Measurements from ENCODE around the gene MAPK11. TPM values are rescaled to one million over a fixed set of nuclear protein-coding genes. Genes with fewer than 3 reads are reported as not detected.
A peak's percentile ranks its signal among the peaks of the same experiment; 100 is the strongest.

Gene MAPK11
- total RNA-seq, 2 donors from 2014 or later, result 0.33 to 0.40 TPM

DNA sequence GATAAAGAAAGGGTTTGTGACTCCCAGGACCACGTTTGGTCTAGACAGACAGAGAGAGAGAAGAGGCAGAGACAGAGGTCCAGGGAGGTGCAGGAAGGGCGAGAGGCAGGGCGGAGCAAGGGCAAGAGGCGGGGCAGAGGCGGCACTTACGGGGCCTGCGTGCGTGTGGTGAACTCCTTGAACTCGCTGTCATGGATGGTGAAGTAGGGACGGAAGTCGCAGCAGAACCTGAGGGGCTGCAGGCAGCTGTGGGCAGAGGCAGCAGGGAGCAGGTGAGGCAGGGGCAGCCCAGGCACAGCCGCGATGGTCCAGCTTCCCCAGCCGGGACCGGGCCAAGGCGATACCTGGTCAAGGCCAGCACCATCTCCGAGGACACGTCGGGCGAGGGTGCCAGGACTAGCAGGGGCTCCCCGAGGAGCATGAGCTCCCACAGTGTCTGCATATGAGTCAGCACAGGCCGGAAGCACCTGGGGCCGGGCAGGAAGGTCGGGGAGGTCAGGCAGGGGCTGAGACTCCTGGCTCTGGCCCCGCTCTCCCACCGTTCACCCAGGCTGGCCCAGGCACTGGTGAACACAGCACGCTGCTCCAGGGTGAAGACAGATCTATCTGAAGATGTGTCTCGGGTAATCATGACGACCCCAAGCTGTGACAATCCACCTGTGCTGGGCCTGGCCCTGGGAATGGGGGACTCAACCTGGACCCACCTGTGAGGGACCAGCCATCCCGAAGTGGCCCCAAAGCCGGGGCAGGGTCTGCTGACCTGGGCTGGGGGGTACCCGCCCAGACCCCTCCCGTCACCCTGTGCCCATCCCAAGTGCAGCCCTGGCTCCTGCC lies 44.5 kb upstream of the MAPK11 start:
- no peak overlapping the region for H3K4me3 Mint-ChIP-seq
- 72% methylated on average over 21 to 33 of the region's 33 CpGs for WGBS, 2 experiments (ENCODE audit: insufficient coverage in 1 of 2, insufficient read length in 1 of 2)

DNA sequence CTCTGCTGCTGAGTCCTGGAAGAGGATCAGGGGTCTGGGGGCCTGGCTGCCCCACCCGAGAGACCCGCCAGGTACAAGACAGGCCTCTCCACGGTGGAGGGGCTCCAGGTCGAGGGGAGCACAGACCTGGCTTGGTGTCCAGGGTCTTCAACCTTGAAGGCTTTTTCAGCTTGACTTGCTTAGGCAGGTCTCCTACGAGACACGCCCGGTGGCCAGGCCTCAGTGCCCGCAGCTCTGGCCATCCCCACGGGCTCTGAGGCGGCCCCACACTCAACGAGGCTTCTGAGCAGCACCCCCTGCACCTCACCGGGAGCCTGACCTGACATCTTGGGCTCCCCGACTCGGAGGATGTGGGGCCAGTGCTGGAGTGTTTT lies 43.9 kb upstream of the MAPK11 start:
- no peak overlapping the region for H3K27ac ChIP-seq (ENCODE audit: low read depth, low read length)
- TF ChIP-seq, protein P1, sequence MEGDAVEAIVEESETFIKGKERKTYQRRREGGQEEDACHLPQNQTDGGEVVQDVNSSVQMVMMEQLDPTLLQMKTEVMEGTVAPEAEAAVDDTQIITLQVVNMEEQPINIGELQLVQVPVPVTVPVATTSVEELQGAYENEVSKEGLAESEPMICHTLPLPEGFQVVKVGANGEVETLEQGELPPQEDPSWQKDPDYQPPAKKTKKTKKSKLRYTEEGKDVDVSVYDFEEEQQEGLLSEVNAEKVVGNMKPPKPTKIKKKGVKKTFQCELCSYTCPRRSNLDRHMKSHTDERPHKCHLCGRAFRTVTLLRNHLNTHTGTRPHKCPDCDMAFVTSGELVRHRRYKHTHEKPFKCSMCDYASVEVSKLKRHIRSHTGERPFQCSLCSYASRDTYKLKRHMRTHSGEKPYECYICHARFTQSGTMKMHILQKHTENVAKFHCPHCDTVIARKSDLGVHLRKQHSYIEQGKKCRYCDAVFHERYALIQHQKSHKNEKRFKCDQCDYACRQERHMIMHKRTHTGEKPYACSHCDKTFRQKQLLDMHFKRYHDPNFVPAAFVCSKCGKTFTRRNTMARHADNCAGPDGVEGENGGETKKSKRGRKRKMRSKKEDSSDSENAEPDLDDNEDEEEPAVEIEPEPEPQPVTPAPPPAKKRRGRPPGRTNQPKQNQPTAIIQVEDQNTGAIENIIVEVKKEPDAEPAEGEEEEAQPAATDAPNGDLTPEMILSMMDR (conservative IDR thresholded peaks at IDR 0.05), result no peak
- H3K36me3 Mint-ChIP-seq (ENCODE audit: low read depth), result no peaks in the 10 kb centered on the region
- no peaks in the 10 kb centered on the region for H3K4me1 ChIP-seq (ENCODE audit: control insufficient read depth, insufficient read depth, low read length)
- no peak overlapping the region for H3K4me3 ChIP-seq (ENCODE audit: low read length)
- no peaks in the 10 kb centered on the region for H3K9me3 Mint-ChIP-seq
- H3K9me3 ChIP-seq (ENCODE audit: control insufficient read depth, low read length), result no peaks in the 10 kb centered on the region
- H3K27me3 ChIP-seq (ENCODE audit: control insufficient read depth, insufficient read depth, low read length, poor library complexity, severe bottlenecking), result no peaks in the 10 kb centered on the region
- no peak overlapping the region for H3K27ac Mint-ChIP-seq
- H3K27me3 Mint-ChIP-seq (ENCODE audit: insufficient read depth), result peaks cover 1% of the 10 kb centered on the region
- no peaks in the 10 kb centered on the region for H3K36me3 ChIP-seq (ENCODE audit: control insufficient read depth, insufficient read depth, low read length)
- H3K4me3 Mint-ChIP-seq, result no peak overlapping the region
- peaks cover 3% of the 10 kb centered on the region for H3K4me1 Mint-ChIP-seq
- H3K9ac ChIP-seq (ENCODE audit: extremely low read depth, low read length, poor library complexity, severe bottlenecking), result no peak overlapping the region
- no peak for DNase-seq
- 89 to 95% methylated on average over 12 to 14 of the region's 14 CpGs for WGBS, 2 experiments (ENCODE audit: insufficient coverage in 1 of 2, insufficient read length in 1 of 2)

More for the DNA sequence above, 44.5 kb upstream of the MAPK11 start:
- Histone ChIP-seq H3K36me3 (ENCODE audit: control insufficient read depth, insufficient read depth, low read length) (no peaks in the 10 kb centered on the region), H3K4me3 (ENCODE audit: low read length) (no peak overlapping the region), H3K9ac (ENCODE audit: extremely low read depth, low read length, poor library complexity, severe bottlenecking) (no peak overlapping the region), H3K27ac (ENCODE audit: low read depth, low read length) (no peak overlapping the region), H3K4me1 (ENCODE audit: control insufficient read depth, insufficient read depth, low read length) (no peaks in the 10 kb centered on the region), H3K9me3 (ENCODE audit: control insufficient read depth, low read length) (no peaks in the 10 kb centered on the region), H3K27me3 (ENCODE audit: control insufficient read depth, insufficient read depth, low read length, poor library complexity, severe bottlenecking) (no peaks in the 10 kb centered on the region)
- DNase-seq, result peak; percentile 72
- no peaks in the 10 kb centered on the region for H3K9me3 Mint-ChIP-seq
- TF ChIP-seq, protein P1 (conservative IDR thresholded peaks at IDR 0.05), result no peak
- no peaks in the 10 kb centered on the region for H3K36me3 Mint-ChIP-seq (ENCODE audit: low read depth)
- peaks cover 3% of the 10 kb centered on the region for H3K4me1 Mint-ChIP-seq
- no peak overlapping the region for H3K27ac Mint-ChIP-seq
- peaks cover 1% of the 10 kb centered on the region for H3K27me3 Mint-ChIP-seq (ENCODE audit: insufficient read depth)

DNA sequence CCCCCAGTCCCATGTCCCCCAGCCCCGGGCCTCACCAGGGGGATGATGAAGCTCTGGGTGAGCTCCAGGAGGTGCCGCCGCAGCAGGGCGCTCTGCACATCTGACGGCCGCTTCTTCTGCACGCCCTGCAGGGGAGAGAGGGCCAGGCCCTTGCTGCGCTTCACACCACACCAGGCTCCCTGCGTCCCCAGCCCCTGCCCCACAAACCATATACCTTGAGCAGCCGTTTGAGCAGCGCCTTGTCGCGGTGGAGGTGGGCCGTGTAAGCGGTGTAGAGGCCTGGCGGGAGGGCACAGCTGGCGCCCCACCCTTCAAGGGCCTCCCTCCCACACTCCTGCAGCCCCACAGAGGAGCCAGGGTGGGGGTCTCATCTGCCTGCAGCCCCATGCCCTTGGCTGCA lies 43.4 kb upstream of the MAPK11 start:
- Mint-ChIP-seq H3K27ac (no peak overlapping the region), H3K9me3 (no peaks in the 10 kb centered on the region), H3K4me1 (peaks cover 6% of the 10 kb centered on the region), H3K4me3 (no peak overlapping the region), H3K36me3 (ENCODE audit: low read depth) (no peaks in the 10 kb centered on the region), H3K27me3 (ENCODE audit: insufficient read depth) (peaks cover 1% of the 10 kb centered on the region)
- Histone ChIP-seq H3K9me3 (ENCODE audit: control insufficient read depth, low read length) (no peaks in the 10 kb centered on the region), H3K4me3 (ENCODE audit: low read length) (no peak overlapping the region), H3K27me3 (ENCODE audit: control insufficient read depth, insufficient read depth, low read length, poor library complexity, severe bottlenecking) (no peaks in the 10 kb centered on the region), H3K9ac (ENCODE audit: extremely low read depth, low read length, poor library complexity, severe bottlenecking) (no peak overlapping the region), H3K36me3 (ENCODE audit: control insufficient read depth, insufficient read depth, low read length) (no peaks in the 10 kb centered on the region), H3K4me1 (ENCODE audit: control insufficient read depth, insufficient read depth, low read length) (no peaks in the 10 kb centered on the region), H3K27ac (ENCODE audit: low read depth, low read length) (no peak overlapping the region)
- DNase-seq, result no peak
- 88 to 96% methylated on average over 5 to 17 of the region's 17 CpGs for WGBS, 2 experiments (ENCODE audit: insufficient coverage in 1 of 2, insufficient read length in 1 of 2)
- TF ChIP-seq, protein P1 (conservative IDR thresholded peaks at IDR 0.05), result no peak
